Stimulated activated CD8-positive, alpha-beta memory T cell treated with anti-CD3 and anti-CD28 coated beads, Interleukin-15, amount 100 ng/mL, for 48 hours (primary cell): ENCODE data around the gene YKT6.

Source experiments
- DNase-seq, 2 donors: peaks; one replicate each; pipeline ENCODE4 v3.0.0-alpha.2; 2020; ENCODE audit warnings: low read depth in 2 of 2

Gene YKT6

DNA sequence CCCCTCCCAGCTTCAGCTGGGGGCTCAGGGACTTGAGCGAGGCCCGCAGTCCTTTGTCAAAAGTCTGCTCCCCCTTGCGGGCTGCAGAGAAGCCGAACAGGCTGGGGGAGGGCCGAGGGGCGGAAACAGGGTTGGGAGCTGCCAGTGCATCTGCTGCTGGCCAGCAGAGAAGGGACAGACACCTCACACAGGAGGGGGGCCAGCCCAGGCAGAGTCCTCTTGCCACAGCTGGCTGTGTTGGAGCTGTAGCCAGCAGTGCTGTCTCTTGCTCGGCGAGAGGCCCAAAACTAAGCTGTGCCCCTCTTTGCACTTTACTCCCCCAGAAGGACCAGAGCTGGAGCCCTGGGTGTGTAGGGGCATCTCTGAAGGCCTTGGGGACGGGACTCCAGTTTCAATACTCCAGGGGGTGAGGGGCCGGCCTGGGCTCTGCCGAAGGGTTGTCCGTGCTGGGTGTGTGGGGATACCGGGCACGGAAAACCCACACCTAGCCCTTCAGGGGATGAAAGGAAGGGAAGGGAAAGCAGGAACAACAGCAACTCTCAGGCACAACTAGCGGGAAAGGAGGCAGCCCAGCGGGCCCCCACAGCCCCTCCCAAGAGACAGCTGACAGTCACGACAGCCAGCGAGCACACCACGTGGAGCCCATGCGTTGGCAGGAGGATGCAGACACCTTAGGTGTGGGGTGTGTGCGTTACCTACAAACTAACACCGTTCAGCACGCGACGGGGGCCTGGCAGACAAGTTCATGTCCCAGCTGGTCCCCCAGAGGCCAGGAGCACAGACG is 17.8 kb downstream of the YKT6 start:
- no peak for DNase-seq

DNA sequence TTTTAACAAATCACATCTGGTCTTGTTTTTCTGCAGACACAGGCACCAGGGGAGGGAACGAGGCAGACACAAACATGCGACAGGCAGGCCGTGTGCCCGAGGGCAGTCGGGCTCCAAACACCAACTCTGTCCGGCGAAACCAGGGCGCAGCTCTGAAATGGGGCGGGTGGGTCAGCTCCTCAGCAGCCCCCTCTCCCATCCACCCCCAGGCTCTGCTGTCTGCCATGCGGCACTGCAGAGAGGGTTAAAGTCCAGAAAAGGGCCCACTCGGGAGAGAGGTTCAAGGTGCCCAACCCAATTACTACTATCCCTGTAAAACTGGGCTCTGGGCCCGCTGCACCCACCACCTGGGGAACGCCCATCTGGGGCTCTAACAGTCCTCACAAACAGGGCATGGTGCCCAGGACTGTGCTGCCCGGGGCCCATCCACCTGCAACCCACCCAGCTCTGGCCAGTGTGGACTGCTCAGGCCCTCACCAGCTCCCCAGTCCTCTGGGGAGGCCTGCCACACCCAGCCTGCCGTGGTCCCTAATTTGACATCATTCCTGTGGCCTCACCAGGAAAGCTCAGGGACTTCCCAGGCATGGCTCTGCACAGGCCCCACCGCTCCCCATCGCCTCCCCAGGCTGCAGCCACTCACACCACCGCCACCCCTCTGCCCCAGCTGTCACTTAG is 18.7 kb downstream of the YKT6 start:
- no peak for DNase-seq

DNA sequence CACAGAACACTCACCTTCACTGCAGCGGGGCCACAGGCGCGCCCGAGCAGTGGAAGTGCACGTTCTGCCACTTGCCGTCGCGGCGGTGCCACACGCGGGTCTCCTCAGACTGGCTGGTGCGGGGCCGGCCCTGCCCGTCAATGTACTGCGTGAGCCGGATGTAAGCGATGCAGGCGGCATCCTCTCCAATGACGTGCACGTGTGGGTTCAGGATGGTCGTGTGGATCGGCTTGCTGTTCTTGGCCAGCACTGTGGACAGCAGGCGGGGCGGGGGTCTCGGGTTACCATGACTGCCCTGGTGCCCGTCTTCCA is 19.2 kb downstream of the YKT6 start:
- DNase-seq: no peak

DNA sequence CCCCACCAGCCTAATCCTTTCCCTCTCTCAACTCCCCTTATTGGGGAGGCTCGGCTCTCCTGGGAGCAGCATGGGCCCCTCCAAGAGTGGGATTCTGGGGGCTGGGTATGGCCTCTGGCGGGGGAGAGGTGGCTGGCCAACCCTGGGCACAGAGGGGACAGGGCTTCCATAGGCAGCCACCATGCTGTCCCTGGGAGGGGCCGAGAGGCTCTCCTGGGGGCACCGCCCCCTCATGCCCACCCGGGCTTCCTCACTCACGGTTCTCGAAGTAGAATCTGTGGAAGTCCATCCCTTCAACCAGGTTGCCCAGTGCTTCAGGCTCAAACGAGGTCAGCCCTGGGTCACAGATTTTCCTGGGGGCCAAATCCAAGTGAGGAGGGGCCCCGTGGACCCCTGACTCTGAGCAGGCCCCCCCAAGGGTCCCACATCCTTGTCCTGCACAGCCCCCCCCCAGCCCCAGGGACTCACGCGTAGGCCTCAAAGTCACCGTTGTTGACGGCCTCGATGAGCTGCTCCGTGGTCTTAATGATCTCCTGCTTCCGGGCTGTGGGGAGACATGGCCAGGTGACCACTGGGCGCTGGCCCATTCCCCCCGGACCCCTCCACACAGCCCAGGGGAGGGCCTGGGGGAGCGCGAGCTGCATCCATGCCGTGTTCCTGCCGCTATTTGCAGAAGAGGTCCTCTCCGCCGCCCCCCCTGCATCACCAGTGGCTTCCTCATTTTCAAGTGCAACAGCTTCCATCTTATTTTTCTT is 19.8 kb downstream of the YKT6 start:
- DNase-seq: no peak

DNA sequence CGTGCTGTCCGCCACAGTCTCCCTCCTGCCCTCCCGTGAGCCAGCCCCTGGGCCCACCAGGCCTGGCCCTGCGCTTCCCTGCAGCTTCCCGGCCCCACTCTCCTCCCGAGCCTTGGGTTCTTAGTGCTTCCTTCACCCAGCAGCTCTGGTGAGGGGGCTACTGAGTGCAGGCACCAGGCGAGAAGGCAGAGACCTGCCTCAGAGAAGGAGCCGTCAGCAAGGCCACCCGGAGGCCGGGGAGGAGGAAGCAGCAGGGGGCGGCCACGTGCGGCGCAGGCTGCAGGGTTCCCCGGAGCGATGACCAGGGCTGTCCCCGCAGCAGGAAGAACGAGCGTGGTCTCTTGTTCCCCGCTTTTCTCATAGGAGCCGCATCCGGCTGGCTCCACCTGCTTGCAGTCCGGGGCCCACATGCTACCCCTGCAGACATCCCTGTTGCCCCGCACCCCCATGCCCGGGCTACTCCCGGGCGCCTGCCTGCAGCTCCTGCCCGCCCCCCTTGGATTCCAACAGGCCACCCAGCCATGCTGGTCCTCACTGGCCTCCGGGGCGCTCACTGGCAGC is 20.5 kb downstream of the YKT6 start:
- no peak for DNase-seq

DNA sequence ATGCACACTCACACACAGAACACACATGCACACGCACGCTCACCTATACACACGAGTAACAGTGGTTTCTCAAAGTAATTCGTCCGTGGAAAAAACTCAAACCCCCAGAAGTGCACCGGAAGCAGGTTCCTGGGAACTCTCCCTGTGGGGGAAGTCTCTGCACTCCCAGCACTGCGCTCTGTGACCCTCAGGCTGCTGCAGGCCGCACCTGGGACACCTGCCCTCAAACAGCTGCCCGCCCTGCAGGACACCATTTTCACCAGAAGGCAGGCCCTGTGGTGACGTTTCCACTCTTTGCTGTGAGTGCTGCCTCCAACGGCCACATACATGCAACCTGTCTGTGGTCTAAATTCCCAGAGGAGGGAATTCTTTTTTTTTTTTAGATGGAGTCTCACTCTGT is 21.3 kb downstream of the YKT6 start:
- no peak for DNase-seq

DNA sequence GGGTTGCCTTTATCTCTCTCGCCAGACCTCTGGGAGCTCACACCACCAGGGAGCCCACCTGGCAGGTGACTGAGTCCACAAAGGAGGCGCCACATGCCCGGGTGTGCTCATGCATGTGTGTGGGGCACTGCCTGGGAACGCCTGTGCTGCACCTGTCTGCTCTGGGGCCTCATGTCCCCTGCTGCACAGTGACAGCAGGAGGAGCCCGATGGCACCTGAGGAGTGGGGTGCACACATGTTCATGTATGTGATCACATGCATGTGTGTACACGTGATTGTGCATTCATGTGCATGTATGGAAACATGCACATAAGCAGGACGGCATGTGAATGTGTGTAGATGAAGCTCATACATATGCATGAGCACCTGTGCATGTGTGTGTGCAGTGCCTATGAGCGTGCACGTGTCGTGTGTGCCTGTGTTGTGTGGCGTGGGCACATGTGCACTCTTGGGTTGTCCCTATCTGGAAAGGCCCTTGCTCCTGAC is 22.0 kb downstream of the YKT6 start:
- no peak for DNase-seq

DNA sequence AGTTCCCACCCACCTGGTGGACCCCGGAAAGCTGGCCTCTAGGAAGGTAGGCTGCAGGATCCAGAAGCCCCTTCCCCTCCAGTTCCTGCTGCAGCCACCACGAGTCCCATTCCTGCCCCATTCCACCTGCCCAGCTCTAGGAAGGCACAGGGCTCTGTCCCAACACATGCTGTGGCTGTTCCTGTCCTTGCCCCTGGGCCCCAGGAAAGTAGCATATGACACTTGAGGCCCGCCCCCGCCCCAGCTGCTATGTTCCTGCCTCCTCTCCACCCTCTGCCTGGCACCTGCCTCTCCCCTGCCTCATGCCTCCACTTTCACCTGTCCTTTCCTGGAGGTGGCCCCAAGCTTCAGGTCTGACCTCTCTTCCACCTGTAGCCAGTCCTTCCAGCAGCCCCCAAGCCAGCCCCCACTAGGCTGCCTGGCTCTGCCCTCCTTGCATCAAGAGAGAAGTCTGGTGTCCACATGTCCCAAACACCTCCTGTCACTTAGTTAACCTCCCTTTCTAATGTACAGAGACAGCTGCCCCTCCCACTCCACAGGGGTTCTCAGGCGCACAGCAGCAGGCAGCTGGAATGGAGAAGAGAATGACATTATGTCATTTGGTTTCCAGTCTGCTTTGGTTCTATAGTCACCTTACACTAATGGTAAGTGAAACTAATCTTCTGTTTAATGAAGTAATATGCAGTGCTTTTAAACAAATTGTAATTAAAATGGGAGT is 22.7 kb downstream of the YKT6 start:
- no peak for DNase-seq

DNA sequence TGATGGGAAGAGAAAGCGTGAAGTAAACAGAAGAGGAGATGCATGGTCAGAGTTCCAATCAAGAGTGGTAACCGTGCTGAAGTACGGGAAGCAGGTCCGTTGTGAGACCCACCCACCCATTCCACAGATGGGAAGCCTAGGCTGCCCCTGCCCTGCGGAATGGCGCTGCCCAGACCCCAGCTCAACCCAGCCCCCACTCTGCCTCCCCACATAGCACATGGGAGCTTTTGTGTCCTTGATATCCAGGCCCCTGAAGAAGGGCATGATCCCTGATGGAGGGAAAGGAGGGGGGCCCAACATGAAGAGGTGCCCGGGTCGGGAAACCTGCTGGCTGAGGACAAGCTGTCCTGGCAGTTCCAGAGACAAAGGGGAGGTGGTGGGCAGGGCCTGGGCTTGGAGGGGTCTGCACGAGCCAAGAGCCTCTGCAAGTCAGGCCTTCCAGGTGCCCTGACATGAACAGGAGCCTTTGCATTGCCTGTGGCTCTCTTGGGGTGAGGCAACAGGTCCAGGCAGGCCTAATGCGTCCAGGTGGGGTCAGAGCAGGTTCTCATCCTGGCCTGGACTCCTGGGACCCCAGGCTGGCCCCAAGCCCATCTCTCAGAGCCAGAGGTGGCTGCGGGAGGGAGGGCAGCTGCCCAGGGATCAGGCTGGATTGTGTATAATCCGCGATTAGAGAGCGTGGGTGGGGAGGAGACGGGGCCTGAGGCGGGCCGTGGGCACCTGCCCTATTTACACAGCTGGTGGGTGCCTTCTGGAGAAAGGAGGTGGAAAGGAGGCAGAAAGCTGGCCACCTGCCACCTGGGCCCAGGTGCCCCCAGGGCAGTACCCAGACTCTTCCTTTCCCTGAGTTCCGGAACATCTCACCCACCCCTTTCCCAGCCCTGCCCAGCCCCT is 23.5 kb downstream of the YKT6 start:
- DNase-seq: no peak

DNA sequence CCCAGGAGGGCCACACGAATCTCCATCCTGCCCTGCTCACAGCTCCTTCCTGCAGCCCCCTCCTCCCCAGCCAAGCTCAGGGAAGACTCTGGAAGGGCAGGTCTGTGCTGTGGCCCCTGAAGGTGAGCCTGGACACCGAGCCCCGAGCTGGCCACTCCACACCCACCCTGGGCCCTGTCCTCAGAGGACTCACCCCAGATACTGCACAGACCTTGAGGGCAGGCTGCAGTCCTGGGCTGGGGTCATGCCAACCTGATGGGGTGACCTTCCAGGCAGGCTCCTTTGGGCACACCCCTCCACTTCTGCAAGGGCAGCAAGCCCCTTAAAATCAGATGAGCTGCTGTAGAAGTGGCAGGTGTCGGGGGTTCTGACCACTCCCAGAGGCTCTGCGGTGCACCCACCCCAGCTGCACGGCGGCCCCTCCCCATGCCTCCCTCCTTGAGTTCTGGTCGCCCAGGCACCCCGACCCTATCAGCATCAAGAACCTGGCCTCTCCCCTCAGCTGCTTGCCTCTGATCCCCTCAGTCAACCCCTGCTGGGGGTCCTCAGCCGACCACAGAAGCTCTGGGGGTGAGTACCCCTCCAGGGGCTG is 24.3 kb downstream of the YKT6 start:
- DNase-seq: no peak

DNA sequence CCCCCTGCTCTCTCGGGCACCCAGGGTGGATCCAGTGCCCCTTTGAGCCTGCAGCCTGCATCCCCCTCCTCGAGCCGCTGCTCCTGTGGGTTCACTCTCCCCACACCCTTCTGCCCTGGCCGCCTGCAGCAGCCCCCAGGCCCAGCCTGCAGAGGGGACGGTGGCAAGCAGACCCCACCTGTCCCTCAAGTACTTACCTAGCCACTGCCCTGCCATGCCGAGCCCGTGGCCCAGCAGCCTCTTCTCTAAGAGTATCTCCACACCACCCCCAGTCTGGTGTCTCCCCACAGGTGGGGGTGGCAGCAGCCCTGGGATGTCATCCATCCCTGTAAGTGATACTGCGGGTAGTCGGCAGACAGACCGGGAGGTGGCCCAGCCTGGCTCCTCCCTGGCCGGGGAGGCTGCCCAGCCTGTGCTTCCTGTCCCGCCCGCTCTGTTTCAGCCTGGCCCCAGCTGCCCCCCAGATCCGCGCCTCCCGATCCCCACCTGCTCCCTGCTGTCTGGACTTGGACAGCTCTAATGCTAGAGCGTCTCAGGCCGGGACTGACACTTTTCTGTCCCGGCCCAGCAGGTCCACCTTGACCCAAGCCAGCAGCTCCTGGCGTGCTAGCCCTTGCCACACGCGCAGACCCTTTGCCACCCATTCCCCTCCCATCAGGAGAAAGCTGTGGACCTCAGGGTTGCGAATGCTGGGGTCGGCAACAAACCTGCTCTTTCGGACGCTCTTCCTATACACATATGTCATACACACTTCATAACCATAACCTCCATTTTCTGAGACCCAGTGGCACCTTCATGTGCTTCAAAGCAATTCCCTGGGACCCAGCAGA is 25.0 kb downstream of the YKT6 start:
- no peak for DNase-seq

DNA sequence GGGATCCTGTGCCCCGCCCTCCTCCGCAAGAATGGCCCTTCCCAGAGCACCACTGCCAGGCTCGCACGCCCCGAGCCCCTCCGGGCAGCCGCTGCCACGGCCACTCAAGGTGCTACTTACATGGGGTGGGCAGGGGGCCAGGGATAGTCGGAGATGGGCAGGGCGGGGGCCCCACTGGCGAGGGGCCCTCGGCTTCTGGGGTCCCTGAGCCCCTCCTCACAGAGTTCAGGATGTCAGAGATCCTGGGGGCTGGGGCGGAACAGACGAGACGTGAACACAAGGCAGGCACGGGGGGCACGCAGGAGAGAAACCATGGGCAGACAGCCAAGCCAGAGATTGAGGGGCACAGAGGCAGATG is 25.6 kb downstream of the YKT6 start:
- no peak for DNase-seq

DNA sequence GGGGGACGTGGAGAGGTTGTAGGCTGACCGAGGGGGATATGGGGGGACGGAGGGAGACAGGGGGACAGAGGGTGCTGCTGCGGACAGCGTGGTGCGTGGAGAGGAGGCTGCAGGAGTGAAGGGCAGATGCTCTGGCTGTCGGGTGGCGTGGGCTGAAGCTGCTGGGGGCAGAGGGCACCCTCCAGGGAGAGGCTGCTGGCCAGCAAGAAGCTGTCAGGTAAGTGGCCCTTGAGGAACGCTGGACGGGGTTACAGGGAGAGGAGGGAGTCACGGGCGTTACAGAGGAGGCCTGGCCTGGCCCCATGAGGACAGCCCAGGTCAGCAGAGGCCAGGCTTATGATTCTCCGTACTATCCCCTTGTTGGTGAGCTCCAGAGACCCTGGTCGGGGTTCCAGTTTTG is 27.1 kb downstream of the YKT6 start:
- no peak for DNase-seq

DNA sequence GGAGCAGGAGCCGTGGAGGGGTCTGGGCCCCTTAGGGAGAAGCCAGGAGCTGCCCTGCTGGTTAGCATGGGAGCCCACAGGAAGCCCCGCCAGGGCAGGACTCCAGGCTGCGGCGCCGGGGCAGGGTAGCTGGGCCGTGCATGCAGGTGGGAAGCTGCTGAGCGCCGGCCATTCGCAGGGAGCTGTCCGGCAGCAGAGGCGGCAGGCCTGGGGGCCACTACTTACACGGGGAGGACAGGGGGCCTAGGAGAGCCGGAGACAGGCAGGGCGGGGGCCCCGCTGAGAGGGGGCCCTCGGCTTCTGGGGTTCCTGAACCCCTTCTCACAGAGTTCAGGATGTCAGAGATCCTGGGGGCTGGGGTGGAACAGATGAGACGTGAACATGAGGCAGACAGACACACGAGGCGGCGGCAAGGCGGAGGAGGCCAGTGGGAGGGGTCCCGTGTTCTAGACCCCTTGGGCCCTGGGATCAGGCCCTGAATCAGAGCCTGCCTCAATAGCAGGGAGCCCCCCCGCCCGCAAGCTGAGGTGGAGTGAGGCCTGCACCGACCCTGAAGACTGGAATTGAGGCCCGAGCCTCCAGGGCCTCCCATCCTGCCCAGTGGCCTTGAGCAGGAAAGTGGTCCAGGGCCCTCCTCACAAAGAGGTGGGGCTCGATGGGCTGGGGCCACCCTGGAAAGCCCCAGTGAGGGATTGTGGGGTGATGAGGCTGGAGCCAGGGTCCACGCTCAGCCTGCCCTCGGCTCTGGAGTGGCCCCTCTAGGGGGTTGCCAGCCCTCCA is 28.0 kb downstream of the YKT6 start:
- DNase-seq: no peak

DNA sequence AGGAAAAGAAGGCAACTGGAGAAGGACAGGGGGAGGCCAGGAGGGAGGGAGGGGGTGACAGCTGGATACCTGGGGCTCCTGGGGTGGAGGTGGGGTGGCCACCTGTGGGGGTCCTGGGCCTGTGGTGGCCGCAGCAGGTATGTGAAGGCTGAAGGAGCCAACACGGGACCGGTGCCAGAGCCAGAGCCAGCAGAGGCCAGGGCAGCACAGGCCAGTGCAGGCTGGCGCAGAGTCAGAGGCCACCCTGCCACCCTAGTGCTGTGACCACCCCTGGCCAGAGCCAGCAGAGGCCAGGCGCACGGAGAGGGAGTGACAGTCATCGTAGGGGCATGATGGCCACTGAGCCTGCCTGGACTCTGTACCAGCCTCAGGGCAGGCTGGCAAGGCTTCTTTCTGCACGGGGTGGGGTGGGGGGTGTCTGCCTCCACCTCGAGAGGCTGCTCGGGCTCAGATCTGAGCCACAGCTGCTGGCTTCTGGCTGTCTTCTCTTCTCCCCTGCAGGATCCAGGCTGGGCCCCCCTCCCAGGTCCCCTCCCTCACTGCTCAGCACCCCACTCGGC is 28.8 kb downstream of the YKT6 start:
- DNase-seq: no peak

DNA sequence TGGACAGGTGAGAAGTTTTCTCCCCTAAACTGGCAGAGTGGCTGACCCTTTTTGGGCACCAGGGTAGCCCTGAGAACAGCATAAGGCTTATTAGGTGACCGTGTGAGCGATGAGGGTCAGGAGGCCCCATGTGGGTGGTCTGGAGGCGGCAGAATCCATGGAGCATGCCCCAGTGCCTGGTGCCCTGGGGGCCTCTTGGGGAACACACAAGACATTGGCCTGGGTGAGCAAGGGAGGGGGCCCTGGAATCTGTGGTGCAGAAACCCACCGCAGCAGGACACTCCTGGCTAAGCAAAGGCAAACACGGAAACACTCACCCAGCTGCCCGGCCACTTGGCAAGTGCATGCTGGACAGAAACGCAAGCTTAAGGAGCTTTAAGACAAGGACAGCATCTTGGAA is 29.5 kb downstream of the YKT6 start:
- DNase-seq: no peak

DNA sequence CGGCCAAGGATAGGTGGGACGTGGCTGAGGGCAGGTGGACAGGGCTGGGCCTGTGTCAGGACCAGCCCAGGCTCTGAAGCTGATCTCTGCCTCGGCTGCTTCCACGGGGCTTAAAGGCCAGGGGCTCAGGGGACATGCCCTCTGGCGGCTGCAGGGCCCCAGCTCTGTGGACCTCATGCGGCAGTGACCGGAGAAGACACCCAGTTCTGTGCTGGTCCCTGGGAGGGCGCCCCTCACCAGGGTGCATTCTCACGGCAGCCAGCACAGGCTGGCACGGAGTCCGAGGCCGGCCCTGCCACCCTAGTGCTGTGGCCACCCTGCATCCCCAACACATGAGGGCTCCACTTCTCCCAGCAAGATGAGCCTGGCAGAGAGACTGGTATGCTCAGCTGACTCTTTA is 30.3 kb downstream of the YKT6 start:
- no peak for DNase-seq

DNA sequence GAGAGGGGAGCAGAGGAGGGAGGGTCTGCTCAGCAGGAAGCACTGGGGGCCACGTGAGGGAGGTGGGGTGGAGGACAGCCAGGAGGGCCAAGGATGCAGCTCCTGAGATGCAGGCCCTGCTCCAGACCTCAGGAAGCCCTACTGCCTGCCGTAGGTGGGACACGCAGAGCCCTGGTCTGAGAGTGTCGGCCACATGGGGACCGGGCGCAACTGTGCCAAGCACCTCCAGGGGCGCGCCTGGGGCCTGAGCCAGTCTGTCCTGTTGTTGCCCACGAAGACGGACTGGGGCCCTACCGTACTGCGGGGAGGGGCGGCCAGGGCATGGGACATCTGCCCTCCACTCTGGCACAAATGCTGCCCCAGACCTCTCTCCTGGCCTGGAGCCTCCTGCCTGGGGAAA is 31.6 kb downstream of the YKT6 start:
- no peak for DNase-seq
